Fibroblast of pulmonary artery (primary cell): ENCODE measurements around the gene FSTL5.

Experiments
- DNase-seq: peaks from one replicate; pipeline ENCODE4 v3.0.0-alpha.2; 2010; ENCODE audit warnings: low read depth
- H3K4me3 ChIP-seq: replicated peaks from 2 replicates; pipeline ENCODE4 v1.5.1; 2011; ENCODE audit warnings: low read depth, mild to moderate bottlenecking, control low read depth, low read length, moderate library complexity
- TF ChIP-seq, protein P1 (sequence below): IDR thresholded peaks from 2 replicates; pipeline ENCODE4 v1.5.1; 2011; ENCODE audit warnings: mild to moderate bottlenecking, control low read depth, low read length, inconsistent platforms; ENCODE audit errors: missing control alignments

FSTL5 gene

DNA sequence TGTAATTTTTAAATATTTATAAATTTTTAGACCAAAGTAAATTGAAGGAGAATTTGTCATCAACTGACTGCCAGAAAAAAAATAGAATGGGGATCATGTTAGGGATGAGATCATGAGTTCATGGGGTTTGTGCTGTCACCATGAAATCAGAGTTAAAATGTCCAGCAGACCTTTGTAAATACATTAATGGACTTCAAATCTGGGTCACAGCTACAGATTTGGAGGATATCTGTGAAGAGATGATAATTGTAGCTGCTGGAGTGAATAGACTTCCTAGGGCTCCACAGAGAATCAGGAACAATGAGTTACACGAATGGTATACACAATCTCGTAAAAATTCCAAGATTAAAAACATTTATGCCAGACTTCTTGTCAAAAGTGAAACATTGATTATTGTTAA, 6.6 kb downstream of the FSTL5 start:
- TF ChIP-seq, protein P1, sequence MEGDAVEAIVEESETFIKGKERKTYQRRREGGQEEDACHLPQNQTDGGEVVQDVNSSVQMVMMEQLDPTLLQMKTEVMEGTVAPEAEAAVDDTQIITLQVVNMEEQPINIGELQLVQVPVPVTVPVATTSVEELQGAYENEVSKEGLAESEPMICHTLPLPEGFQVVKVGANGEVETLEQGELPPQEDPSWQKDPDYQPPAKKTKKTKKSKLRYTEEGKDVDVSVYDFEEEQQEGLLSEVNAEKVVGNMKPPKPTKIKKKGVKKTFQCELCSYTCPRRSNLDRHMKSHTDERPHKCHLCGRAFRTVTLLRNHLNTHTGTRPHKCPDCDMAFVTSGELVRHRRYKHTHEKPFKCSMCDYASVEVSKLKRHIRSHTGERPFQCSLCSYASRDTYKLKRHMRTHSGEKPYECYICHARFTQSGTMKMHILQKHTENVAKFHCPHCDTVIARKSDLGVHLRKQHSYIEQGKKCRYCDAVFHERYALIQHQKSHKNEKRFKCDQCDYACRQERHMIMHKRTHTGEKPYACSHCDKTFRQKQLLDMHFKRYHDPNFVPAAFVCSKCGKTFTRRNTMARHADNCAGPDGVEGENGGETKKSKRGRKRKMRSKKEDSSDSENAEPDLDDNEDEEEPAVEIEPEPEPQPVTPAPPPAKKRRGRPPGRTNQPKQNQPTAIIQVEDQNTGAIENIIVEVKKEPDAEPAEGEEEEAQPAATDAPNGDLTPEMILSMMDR, result no peak
- DNase-seq, result no peak
- H3K4me3 ChIP-seq, result no peak overlapping the region

DNA sequence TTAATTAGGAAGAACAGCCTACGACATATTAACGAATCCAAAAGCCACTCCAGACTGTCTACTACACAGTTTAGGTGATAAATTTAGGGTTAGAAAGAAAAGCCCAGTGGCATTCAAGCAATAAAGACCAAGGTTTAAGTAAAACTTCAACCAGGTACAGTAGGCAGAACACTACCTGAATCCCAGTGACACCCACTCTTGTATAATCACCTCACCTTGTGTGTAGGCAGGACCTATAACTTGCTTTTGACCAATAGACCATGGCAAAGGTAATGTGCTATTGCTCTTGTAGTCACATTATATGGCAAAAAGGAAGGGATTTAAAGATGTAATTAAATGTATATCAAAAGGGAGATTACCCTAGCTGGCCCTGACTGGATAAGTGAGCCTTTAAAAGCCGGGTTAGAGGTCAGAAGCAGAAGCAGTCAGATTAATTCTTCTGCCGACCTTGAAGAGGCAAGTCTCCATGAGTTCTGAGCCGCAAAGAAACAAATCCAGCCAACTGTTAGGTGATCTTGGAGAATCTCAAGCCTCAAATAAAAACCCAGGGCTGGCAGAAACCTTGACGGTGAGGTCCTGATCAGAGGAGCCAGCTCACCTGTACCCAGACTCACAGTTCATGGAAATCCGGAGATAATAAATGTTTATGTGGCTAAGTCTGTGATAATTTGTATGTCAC, 8.8 kb downstream of the FSTL5 start:
- TF ChIP-seq, protein P1, result no peak
- no peak for DNase-seq
- no peak overlapping the region for H3K4me3 ChIP-seq

DNA sequence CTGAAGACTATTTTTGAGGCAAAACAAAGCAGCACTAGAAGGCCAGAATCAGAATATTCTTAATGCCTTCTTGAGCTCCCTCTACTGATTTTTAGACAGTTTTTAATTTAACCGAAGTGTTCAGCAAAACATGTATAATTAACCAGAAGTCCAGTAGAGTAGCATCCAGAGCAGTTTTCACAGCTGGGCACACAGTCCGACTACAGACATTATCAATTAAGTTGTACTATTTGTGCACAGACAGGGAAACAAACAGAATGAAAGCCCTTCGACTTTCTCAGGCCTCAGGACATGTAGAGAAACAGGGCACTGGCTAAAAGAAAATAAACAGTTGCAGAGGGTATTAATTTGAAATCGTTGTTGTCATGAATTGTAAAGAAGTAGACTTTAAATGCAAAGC, 11.9 kb downstream of the FSTL5 start:
- H3K4me3 ChIP-seq, result no peak overlapping the region
- TF ChIP-seq, protein P1, result no peak
- no peak for DNase-seq

DNA sequence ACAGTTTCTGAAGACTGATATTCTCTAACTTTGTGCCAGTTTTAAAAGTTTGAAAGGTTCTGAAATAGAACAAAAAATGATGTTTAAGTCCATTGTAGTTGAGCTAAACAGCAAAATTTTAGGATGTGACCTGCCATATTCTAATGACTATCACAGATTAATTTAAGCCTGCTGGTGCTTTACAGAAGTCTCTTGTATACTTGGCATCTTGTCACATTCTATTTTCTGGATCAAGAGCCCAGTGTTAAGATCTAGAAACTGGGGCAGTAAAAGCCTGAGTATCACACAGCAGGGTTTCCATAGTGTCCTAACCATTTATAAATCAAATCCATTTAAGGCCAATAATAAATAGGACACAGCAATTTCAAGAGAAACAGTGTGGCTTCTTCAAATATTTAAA, 12.4 kb downstream of the FSTL5 start:
- TF ChIP-seq, protein P1, result no peak
- no peak overlapping the region for H3K4me3 ChIP-seq
- no peak for DNase-seq

DNA sequence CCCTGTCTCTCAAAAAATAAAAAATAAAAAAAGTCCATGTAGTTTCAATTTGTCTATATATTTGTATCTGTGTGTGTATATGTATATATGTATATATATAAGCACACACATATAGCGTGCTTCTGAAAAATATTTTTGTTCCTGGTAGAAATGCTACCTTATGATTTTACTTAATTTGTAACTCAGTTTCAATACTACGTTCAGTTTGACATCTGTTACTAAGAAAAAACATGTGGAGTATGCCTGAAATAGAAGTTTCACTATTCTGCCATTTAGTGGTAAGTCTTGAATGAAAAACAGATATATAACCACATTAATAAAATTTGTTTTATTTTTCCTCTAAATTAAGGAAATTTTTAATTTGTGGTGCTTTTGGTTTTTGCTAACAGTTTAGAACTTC, 14.2 kb downstream of the FSTL5 start:
- TF ChIP-seq, protein P1, result no peak
- no peak for DNase-seq
- no peak overlapping the region for H3K4me3 ChIP-seq

DNA sequence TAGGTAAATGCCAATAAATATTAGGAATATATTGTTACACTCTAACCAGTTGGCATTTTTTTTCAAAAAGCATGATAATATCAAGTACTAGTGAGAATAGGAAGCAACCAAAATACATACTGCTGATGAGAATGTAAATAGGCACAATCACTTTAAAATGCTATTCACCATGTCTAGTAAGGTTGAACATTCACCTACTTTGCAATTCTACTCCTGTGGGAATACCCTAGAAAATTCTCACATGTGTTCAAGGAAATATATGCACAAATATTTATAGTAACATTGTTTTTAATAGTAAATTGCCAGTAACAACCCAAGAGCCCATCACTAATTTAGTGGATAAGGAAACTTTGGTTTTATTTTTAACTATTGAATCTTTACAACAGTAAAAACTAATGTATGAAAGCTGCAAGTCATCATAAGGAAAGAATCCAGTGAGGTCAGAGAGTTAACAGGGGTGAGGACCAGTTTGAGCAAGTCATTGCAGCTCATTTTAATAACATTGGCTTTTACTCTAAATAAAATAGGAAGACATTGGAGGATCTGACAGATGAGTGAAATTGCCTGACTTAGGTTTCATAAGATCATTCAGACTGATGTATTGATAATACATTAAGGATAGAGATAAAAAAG, 23.6 kb downstream of the FSTL5 start:
- H3K4me3 ChIP-seq, result no peak overlapping the region
- TF ChIP-seq, protein P1, result no peak
- DNase-seq, result no peak

DNA sequence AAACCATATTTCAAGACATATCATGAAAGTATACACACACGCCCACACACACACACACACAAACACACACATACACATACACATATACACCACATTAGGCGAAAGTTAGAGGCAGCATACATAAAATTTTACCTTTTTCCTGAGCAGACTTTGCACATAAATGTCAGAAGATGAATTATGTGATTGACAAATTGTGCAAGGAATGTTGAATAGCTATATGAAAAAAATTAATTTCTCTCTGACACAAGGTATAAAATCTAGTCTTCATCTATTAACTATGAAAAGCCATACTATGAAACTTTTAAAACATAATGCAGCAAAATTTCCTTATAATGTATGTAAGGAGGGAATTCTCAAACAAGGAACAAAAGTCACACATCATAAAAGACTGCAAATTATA, 24.4 kb downstream of the FSTL5 start:
- TF ChIP-seq, protein P1, result no peak
- no peak for DNase-seq
- H3K4me3 ChIP-seq, result no peak overlapping the region
